Activated CD8-positive, alpha-beta memory T cell treated with anti-CD3 and anti-CD28 coated beads for 1 hour (primary cell): ENCODE measurements around the gene LYPLAL1.
"Not testable (repeated sequence)": the region's sequence is repeated elsewhere in the genome, so short reads cannot be mapped to it uniquely, and the experiment has no call there.

Experiments used
- DNase-seq, 2 donors: peaks; one replicate each; pipeline ENCODE4 v3.0.0-alpha.2; 2020; ENCODE audit warnings: low read depth in 1 of 2; ENCODE audit errors: extremely low read depth in 1 of 2

LYPLAL1 gene

DNA sequence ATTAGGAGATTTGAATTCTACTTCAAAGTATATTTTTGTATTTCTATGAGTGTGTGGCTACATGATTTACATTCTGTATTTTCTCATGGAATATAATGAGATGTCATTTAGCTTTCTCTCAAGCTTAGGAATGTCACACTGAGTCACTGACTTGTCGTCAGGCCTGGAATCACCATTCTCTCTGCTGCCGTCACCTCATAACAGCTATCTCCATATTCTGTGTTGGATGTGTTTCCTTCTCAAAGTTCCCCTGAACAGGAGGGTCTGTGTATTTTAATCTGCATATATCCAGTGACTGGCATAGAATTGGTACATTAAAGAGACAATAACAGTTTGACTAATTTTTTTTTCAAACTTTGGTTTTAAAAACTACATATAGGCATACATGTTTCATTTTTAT lies 35.9 kb downstream of the LYPLAL1 start:
- no peak for DNase-seq

DNA sequence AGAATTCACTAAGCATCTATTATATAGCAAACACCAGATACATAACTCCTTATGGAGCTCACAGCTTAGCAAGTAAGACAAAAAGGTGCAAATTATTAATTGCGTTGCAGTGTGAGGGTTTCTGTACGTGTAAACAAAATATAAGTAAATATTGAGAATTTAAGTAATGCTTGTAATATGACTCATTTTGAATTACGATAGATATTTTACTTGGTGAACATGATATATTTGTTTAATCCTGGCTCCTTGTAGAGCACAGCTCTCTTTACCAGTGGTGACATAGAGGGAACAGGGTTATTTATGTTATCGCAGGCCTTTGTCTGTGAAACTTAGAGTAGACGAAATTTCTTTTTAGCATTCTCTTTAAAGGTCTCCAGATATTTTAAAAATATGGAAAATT lies 36.4 kb downstream of the LYPLAL1 start:
- DNase-seq, result no peak

DNA sequence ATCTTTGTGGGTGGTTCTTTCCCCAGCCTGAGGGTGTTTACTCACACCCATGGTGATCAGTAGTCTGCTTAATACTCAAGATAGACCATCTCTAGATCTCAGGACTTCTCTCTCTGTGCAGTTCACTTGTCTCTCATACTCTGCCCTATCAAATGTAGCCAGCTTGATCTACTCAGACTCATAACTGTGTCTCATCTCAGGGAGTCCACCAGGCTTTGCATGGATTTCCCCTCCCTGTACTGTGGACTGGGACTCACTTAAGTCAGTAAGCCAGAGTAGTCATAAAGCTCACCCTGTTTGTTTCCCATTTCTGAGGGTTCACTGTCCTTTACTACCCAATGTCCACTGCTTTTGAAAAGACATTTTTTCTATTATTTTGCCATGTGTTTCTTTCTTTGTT lies 41.8 kb downstream of the LYPLAL1 start:
- no peak for DNase-seq

DNA sequence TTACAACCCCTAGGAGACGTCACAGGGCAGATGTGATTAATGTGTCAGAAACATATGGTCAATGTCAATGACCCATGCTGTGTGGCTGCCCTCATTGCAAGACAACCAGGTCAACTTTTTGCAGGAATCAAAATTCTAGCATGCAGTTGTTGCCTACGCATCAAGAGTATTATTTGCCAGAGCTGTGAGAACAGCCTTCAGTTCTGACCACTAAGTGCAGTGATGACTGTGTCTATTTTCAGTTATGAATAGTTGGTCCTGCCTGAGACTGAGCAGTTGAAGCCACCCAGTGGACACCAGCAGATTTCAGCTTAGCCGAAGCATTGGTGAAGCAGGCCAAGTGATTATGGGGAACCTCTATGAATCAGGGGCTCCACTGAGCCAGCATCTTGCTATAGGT lies 47.3 kb downstream of the LYPLAL1 start:
- no peak for DNase-seq

- DNase-seq, result no peak
Observed at GRCh38 chr1:219223496-219223895, 49.8 kb downstream of the LYPLAL1 start.

GRCh38 chr1:219226196-219226595 lies 52.5 kb downstream of the LYPLAL1 start:
- DNase-seq, result no peak

DNA sequence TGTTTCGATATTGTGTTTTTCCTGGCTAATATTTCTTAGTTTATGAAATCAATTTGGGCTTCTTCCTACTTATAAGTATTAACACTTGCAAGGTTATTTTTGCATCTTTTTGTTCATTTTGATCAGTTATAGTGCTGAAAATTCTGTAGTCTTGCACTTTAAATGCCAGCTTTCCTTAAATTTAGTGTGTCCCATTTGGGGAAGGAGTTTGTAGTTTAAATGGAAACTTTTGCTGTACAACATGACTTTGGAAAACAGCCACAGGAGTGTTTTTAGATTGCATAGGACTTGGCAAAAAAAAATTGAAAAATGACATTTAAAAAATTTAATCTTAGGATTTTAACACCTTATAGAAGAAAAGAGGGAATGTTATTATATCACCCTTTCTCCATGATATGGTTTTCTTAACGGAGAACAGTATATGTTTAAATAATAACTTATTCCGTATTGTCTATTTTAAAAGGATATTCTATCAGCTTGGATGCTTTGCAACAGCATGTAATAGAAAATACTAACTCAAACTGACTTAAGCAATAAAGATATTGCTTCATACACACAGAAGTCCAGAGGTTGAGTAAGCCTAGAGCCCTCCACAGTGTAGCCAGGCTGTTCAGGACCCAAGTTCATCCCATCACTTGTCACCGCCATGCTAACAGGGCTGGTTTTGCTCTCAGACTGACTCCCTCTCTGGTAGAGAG lies 53.8 kb downstream of the LYPLAL1 start:
- DNase-seq, result no peak

- DNase-seq, result no peak
Observed at GRCh38 chr1:219228058-219228419, 54.4 kb downstream of the LYPLAL1 start.

GRCh38 chr1:219232890-219233289 lies 59.2 kb downstream of the LYPLAL1 start:
- no peak for DNase-seq

DNA sequence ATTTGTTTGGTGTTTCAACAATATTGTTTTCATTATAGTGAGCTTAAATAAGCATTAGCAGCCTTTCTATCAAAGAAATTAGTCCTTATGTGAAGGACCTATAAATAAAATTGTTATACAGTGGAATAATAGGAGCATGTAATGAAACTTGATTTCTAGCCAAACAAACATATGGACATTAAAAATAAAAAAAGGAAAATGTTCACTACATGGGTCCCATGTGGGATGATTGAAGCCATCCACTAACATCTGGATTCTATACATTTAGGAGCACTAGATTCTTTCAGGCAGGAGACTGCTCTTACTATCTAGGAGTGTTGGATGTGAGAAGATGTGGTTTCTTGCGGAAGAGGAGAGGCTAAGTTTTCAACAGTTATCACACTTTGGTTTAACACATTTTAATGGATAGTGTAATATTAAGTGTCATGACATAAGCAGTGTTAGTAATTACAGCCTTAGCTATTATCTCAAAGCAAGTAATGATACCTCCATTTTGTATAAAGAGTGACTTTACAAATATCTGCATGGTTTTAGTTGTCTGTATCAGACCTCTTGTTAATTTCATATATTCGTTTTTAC lies 62.3 kb downstream of the LYPLAL1 start:
- DNase-seq, result no peak

GRCh38 chr1:219236933-219237610 lies 63.4 kb downstream of the LYPLAL1 start:
- no peak for DNase-seq

GRCh38 chr1:219239518-219239917 lies 65.8 kb downstream of the LYPLAL1 start:
- no peak for DNase-seq

- DNase-seq, result no peak
Observed at GRCh38 chr1:219244864-219245263, 71.2 kb downstream of the LYPLAL1 start.

DNA sequence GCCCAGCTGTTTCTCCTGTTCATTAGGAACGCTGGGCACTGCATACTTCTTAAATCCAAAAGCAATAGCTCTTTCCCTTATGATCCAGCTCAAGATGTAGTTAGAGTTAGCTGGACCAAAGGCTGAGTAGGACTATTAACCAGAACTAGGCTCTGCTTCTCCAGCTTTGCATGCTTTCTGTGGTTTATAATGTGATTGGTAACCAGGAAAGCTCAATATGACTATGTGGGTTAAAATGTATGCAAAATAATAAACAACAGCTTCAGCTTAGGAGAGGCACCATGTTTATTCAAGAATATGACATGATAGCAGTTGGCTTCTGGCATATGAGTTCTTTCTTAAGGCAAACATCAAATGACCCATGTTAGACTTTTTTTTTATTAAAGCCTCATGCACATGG lies 73.8 kb downstream of the LYPLAL1 start:
- DNase-seq, result no peak

DNA sequence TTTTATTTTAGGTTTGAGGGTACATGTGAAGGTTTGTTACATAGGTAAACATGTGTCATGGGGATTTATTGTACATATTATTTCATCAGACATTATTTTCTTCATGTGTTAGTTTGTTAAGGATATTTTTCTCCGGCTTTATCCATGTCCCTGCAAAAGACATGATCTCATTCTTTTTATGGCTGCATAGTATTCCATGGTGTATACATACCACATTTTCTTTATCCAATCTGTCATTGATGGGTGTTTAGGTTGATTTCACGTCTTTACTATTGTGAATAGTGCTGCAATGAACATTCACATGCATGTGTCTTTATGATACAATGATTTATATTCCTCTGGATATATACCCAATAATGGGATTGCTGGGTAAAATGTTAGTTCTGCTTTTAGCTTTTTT lies 76.8 kb downstream of the LYPLAL1 start:
- not testable (repeated sequence) for DNase-seq

DNA sequence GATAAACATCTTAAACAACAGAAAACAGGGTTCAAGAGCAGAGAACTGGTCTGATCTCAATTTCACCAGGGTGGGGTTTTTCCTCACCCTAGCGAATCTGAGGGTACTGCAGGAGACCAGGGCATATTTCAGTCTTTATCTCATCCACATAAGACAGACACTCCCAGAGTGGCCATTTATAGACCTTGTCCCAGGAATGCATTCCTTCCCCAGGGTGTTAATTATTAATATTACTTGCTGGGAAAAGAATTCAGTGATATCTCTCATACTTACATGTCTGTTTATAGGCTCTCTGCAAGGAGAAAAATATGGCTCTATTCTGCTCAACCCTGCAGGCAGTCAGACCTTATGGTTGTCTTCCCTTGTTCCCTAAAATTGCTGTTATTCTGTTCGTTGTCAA lies 84.1 kb downstream of the LYPLAL1 start:
- DNase-seq, result no peak

- no peak for DNase-seq
Observed at GRCh38 chr1:219261454-219261853, 87.8 kb downstream of the LYPLAL1 start.
